Measurements from ENCODE around the gene RAX.

The RAX gene

GRCh38 chr18:59268721-59269562, 4.3 kb downstream of the RAX start:
- Histone ChIP-seq H3K27me3 (ENCODE audit: control insufficient read depth, low read length) (peaks cover 34% of the 10 kb centered on the region), H3K79me2 (ENCODE audit: control insufficient read depth, low read length) (no peaks in the 10 kb centered on the region), H3K9me3 (ENCODE audit: control insufficient read depth, insufficient read depth, low read length) (no peaks in the 10 kb centered on the region), H3K4me2 (ENCODE audit: low read length) (no peak overlapping the region), H3K27ac (ENCODE audit: low read depth, low read length) (no peak overlapping the region), H3K4me1 (ENCODE audit: control insufficient read depth, low read length) (no peaks in the 10 kb centered on the region), H3K9me2 (replicated peaks; ENCODE audit: control insufficient read depth, low read length) (no peaks in the 10 kb centered on the region), H3K36me3 (ENCODE audit: control insufficient read depth, low read length) (no peaks in the 10 kb centered on the region), H3K4me3 (ENCODE audit: low read length) (no peak overlapping the region), H4K20me1 (ENCODE audit: control insufficient read depth, insufficient read depth, low read depth, low read length) (no peaks in the 10 kb centered on the region), H3F3A (ENCODE audit: control insufficient read depth, insufficient read depth) (no peaks in the 10 kb centered on the region)
- TF ChIP-seq CTCF (IDR thresholded peaks at IDR 0.05; ENCODE audit: low read depth, low read length, poor library complexity, severe bottlenecking) = no peak
- TF ChIP-seq EZH2phosphoT487 (IDR thresholded peaks at IDR 0.05; ENCODE audit: borderline replicate concordance, low read length) = no peak

GRCh38 chr18:59268127-59268720, 5.0 kb downstream of the RAX start:
- H3K9me2 ChIP-seq (replicated peaks; ENCODE audit: control insufficient read depth, low read length) = no peaks in the 10 kb centered on the region
- H3K4me3 ChIP-seq (ENCODE audit: low read length) = no peak overlapping the region
- TF ChIP-seq EZH2phosphoT487 (IDR thresholded peaks at IDR 0.05; ENCODE audit: borderline replicate concordance, low read length) = no peak
- TF ChIP-seq CTCF (IDR thresholded peaks at IDR 0.05; ENCODE audit: low read depth, low read length, poor library complexity, severe bottlenecking) = no peak

GRCh38 chr18:59267503-59268126, 5.6 kb downstream of the RAX start:
- no peaks in the 10 kb centered on the region for H3K9me2 ChIP-seq (replicated peaks; ENCODE audit: control insufficient read depth, low read length)
- H3K79me2 ChIP-seq (ENCODE audit: control insufficient read depth, low read length) = no peaks in the 10 kb centered on the region
- TF ChIP-seq CTCF (IDR thresholded peaks at IDR 0.05; ENCODE audit: low read depth, low read length, poor library complexity, severe bottlenecking) = no peak
- TF ChIP-seq EZH2phosphoT487 (IDR thresholded peaks at IDR 0.05; ENCODE audit: borderline replicate concordance, low read length) = no peak
- no peaks in the 10 kb centered on the region for H3K4me1 ChIP-seq (ENCODE audit: control insufficient read depth, low read length)
- H3K9me3 ChIP-seq (ENCODE audit: control insufficient read depth, insufficient read depth, low read length) = no peaks in the 10 kb centered on the region
- H3F3A ChIP-seq (ENCODE audit: control insufficient read depth, insufficient read depth) = no peaks in the 10 kb centered on the region
- no peaks in the 10 kb centered on the region for H4K20me1 ChIP-seq (ENCODE audit: control insufficient read depth, insufficient read depth, low read depth, low read length)
- H3K4me2 ChIP-seq (ENCODE audit: low read length) = no peak overlapping the region
- H3K27me3 ChIP-seq (ENCODE audit: control insufficient read depth, low read length) = peaks cover 34% of the 10 kb centered on the region
- no peaks in the 10 kb centered on the region for H3K36me3 ChIP-seq (ENCODE audit: control insufficient read depth, low read length)
- H3K4me3 ChIP-seq (ENCODE audit: low read length) = no peak overlapping the region
- H3K27ac ChIP-seq (ENCODE audit: low read depth, low read length) = no peak overlapping the region

More at GRCh38 chr18:59268127-59268720, 5.0 kb downstream of the RAX start:
- H3K4me1 ChIP-seq (ENCODE audit: control insufficient read depth, low read length) = no peaks in the 10 kb centered on the region
- H3K27me3 ChIP-seq (ENCODE audit: control insufficient read depth, low read length) = peaks cover 34% of the 10 kb centered on the region
- H3K9me3 ChIP-seq (ENCODE audit: control insufficient read depth, insufficient read depth, low read length) = no peaks in the 10 kb centered on the region
- H3K4me2 ChIP-seq (ENCODE audit: low read length) = no peak overlapping the region
- H3K27ac ChIP-seq (ENCODE audit: low read depth, low read length) = no peak overlapping the region
- no peaks in the 10 kb centered on the region for H3K36me3 ChIP-seq (ENCODE audit: control insufficient read depth, low read length)
- H3K79me2 ChIP-seq (ENCODE audit: control insufficient read depth, low read length) = no peaks in the 10 kb centered on the region
- H4K20me1 ChIP-seq (ENCODE audit: control insufficient read depth, insufficient read depth, low read depth, low read length) = no peaks in the 10 kb centered on the region
- H3F3A ChIP-seq (ENCODE audit: control insufficient read depth, insufficient read depth) = no peaks in the 10 kb centered on the region

Data from DOHH2 (cell line).